H1 (cell line): ENCODE data around the gene KRT7. TPM values are rescaled to one million over a fixed set of nuclear protein-coding genes. Genes with fewer than 3 reads are reported as not detected.

ENCODE experiments used
- CTCF ChIA-PET: fragments of 300-600 bp; sonication (Branson Sonifier 250); formaldehyde crosslinking; loops from one replicate; lab custom pipeline; 2021; ENCODE audit not compliant: partially characterized antibody; lab: Charles Lee
- POLR2A ChIA-PET: fragments of 300-600 bp; sonication (Branson Sonifier 250); formaldehyde crosslinking; loops from one replicate; lab custom pipeline; 2021; ENCODE audit warnings: inconsistent platforms; ENCODE audit not compliant: partially characterized antibody; lab: Charles Lee
- DNase-seq, 2 experiments: peaks; one replicate each; pipeline versions ENCODE4 v3.0.0 to v3.0.0-alpha.2; 2010 to 2022; ENCODE audit warnings: low spot score in 2 of 2, low read depth in 1 of 2, mixed read lengths in 1 of 2
- FAIRE-seq: peaks from 2 replicates; lab custom pipeline; 2011; peaks lifted over from hg19 to GRCh38; lab: Jason Lieb, UNC
- H2AFZ ChIP-seq: 2 replicates; pipeline ENCODE4 v1.8.1; 2012; ENCODE audit warnings: low read length, inconsistent platforms
- H2AK5ac ChIP-seq: 2 replicates; pipeline ENCODE4 v1.6.1; 2013; ENCODE audit warnings: low read depth, low read length
- H2BK120ac ChIP-seq: replicated peaks from 2 replicates; pipeline ENCODE3; 2013; ENCODE audit warnings: low read depth, low read length, inconsistent platforms
- H2BK12ac ChIP-seq: 2 replicates; pipeline ENCODE4 v1.6.1; 2013; ENCODE audit warnings: low read depth, low read length
- H2BK15ac ChIP-seq: 2 replicates; pipeline ENCODE4 v1.6.1; 2013; ENCODE audit warnings: low read length
- H2BK20ac ChIP-seq: 2 replicates; pipeline ENCODE4 v1.6.1; 2013; ENCODE audit warnings: low read length
- H2BK5ac ChIP-seq: 2 replicates; pipeline ENCODE4 v1.6.1; 2013; ENCODE audit warnings: low read depth, low read length
- H3K14ac ChIP-seq: 2 replicates; pipeline ENCODE4 v1.6.1; 2013; ENCODE audit warnings: inconsistent platforms; ENCODE audit not compliant: insufficient read length
- H3K18ac ChIP-seq: 2 replicates; pipeline ENCODE4 v1.6.1; 2013; ENCODE audit warnings: low read length; ENCODE audit errors: extremely low read depth
- H3K23ac ChIP-seq: 2 replicates; pipeline ENCODE4 v1.6.1; 2013; ENCODE audit warnings: inconsistent platforms; ENCODE audit not compliant: insufficient read length
- H3K23me2 ChIP-seq: 2 replicates; pipeline ENCODE4 v1.6.1; 2013; ENCODE audit warnings: low read depth, low read length
- H3K27ac ChIP-seq: 2 replicates; pipeline ENCODE4 v1.6.1; 2011; ENCODE audit warnings: low read depth, low read length, inconsistent platforms
- H3K27me3 ChIP-seq, 4 experiments: replicated peaks in 1 of 4; 1 replicate in 1 of 4; 2 replicates in 3 of 4; pipeline versions ENCODE4 v1.6.1 to v1.8.1; 2011 to 2013; ENCODE audit warnings: low read length in 3 of 4, mild to moderate bottlenecking in 3 of 4, inconsistent platforms in 2 of 4, mixed read lengths in 2 of 4, moderate library complexity in 1 of 4; ENCODE audit not compliant: control insufficient read depth in 3 of 4, insufficient read depth in 3 of 4; ENCODE audit errors: extremely low read depth in 1 of 4
- H3K36me3 ChIP-seq, 4 experiments: 2 replicates each; pipeline versions ENCODE4 v1.6.1 to v1.8.1; 2011 to 2013; ENCODE audit warnings: mild to moderate bottlenecking in 4 of 4, low read length in 3 of 4, moderate library complexity in 2 of 4, control low read depth in 1 of 4, inconsistent platforms in 1 of 4; ENCODE audit not compliant: insufficient read depth in 4 of 4, control insufficient read depth in 2 of 4
- H3K4ac ChIP-seq: replicated peaks from 2 replicates; pipeline ENCODE3; 2013; ENCODE audit warnings: low read length, low read depth, mixed read lengths, inconsistent platforms; ENCODE audit not compliant: insufficient read length
- H3K4me1 ChIP-seq, 4 experiments: replicated peaks in 1 of 4; 1 replicate in 1 of 4; 2 replicates in 3 of 4; pipeline versions ENCODE4 v1.6.1 to v1.8.1; 2011 to 2013; ENCODE audit warnings: low read length in 3 of 4, inconsistent platforms in 2 of 4, mixed read lengths in 1 of 4; ENCODE audit not compliant: insufficient read depth in 4 of 4, control insufficient read depth in 3 of 4
- H3K4me2 ChIP-seq, 2 experiments: 2 replicates each; pipeline versions ENCODE4 v1.6.1 to v1.8.1; 2011 to 2013; ENCODE audit warnings: low read depth in 2 of 2, low read length in 2 of 2, control low read depth in 1 of 2, inconsistent platforms in 1 of 2, mild to moderate bottlenecking in 1 of 2; ENCODE audit not compliant: insufficient read depth in 1 of 2
- H3K4me3 ChIP-seq, 4 experiments: fragments of 200-600, 300-600 bp in 1 of 4; sonication (generic), shearing (Covaris generic), sonication (Bioruptor Twin) in 1 of 4; 2 replicates each; pipeline versions ENCODE4 v1.5.1 to v1.8.1; 2011 to 2016; ENCODE audit warnings: low read length in 4 of 4, low read depth in 3 of 4, control low read depth in 2 of 4, inconsistent platforms in 2 of 4, mild to moderate bottlenecking in 2 of 4, mixed read lengths in 1 of 4, moderate library complexity in 1 of 4; ENCODE audit not compliant: insufficient read depth in 2 of 4; ENCODE audit errors: extremely low read depth in 1 of 4
- H3K56ac ChIP-seq: replicated peaks from 2 replicates; pipeline ENCODE3; 2013; ENCODE audit warnings: low read depth, mild to moderate bottlenecking, mixed read lengths, low read length, inconsistent platforms; ENCODE audit not compliant: insufficient read length
- H3K79me1 ChIP-seq: 2 replicates; pipeline ENCODE4 v1.6.1; 2013; ENCODE audit warnings: low read depth, low read length, control low read depth
- H3K79me2 ChIP-seq, 2 experiments: 2 replicates each; pipeline versions ENCODE4 v1.6.1 to v1.8.1; 2012 to 2013; ENCODE audit warnings: low read length in 2 of 2, mild to moderate bottlenecking in 2 of 2, inconsistent platforms in 1 of 2; ENCODE audit not compliant: insufficient read depth in 2 of 2, control insufficient read depth in 1 of 2
- H3K9ac ChIP-seq, 4 experiments: replicated peaks in 1 of 4; 1 replicate in 1 of 4; 2 replicates in 3 of 4; pipeline versions ENCODE4 v1.6.1 to v1.8.1; 2011 to 2013; ENCODE audit warnings: low read depth in 3 of 4, low read length in 3 of 4, control low read depth in 2 of 4, mild to moderate bottlenecking in 2 of 4, moderate library complexity in 2 of 4, inconsistent platforms in 1 of 4; ENCODE audit errors: extremely low read depth in 1 of 4
- H3K9me3 ChIP-seq, 2 experiments: 2 replicates each; pipeline versions ENCODE4 v1.6.1 to v1.8.1; 2012 to 2013; ENCODE audit warnings: mild to moderate bottlenecking in 2 of 2, moderate library complexity in 2 of 2, control low read depth in 1 of 2, inconsistent platforms in 1 of 2, low read depth in 1 of 2, low read length in 1 of 2, mixed read lengths in 1 of 2; ENCODE audit not compliant: insufficient read depth in 2 of 2
- H4K20me1 ChIP-seq, 2 experiments: replicated peaks in 1 of 2; 2 replicates each; pipeline versions ENCODE3 to v1.8.1; 2011 to 2013; ENCODE audit warnings: inconsistent platforms in 2 of 2, low read length in 2 of 2, mild to moderate bottlenecking in 1 of 2; ENCODE audit not compliant: insufficient read depth in 2 of 2, control insufficient read depth in 1 of 2
- H4K5ac ChIP-seq: 2 replicates; pipeline ENCODE4 v1.6.1; 2013; ENCODE audit warnings: low read length, low read depth, mixed read lengths, inconsistent platforms; ENCODE audit not compliant: insufficient read length
- H4K8ac ChIP-seq: 2 replicates; pipeline ENCODE4 v1.8.0; 2013; ENCODE audit warnings: mild to moderate bottlenecking, moderate library complexity, low read length, inconsistent platforms; ENCODE audit not compliant: insufficient read depth; ENCODE audit errors: extremely low read depth
- H4K91ac ChIP-seq: replicated peaks from 2 replicates; pipeline ENCODE3; 2013; ENCODE audit warnings: low read length, mixed read lengths, inconsistent platforms; ENCODE audit not compliant: insufficient read length
- ASH2L ChIP-seq: fragments of 200-600, 300-600 bp; sonication (generic); IDR thresholded peaks from one replicate; pipeline ENCODE4 v1.7.1; 2017; ENCODE audit warnings: low read length
- BRCA1 ChIP-seq: IDR thresholded peaks from 2 replicates; pipeline ENCODE4 v1.6.1; 2012; ENCODE audit warnings: low read depth, low read length, improper control_type of control experiment
- CHD1 ChIP-seq: IDR thresholded peaks from 2 replicates; pipeline ENCODE4 v1.6.1; 2012; ENCODE audit warnings: low read depth, low read length, improper control_type of control experiment
- EGR1 ChIP-seq: IDR thresholded peaks from 2 replicates; pipeline ENCODE4 v1.6.1; 2011; ENCODE audit warnings: low read depth, low read length, borderline replicate concordance
- HDAC2 ChIP-seq, 2 experiments: fragments of 300-600 bp in 1 of 2; sonication (generic) in 1 of 2; IDR thresholded peaks; 2 replicates each; pipeline ENCODE4 v1.6.1; 2011 to 2012; ENCODE audit warnings: low read depth in 2 of 2, low read length in 2 of 2, mild to moderate bottlenecking in 2 of 2, moderate library complexity in 2 of 2, borderline replicate concordance in 1 of 2, inconsistent platforms in 1 of 2
- HDAC6 ChIP-seq: IDR thresholded peaks from one replicate; pipeline ENCODE4 v1.7.1; 2012; ENCODE audit warnings: low read depth, mild to moderate bottlenecking, inconsistent platforms, low read length, moderate library complexity
- JUN ChIP-seq: IDR thresholded peaks from 2 replicates; pipeline ENCODE4 v1.6.1; 2011; ENCODE audit warnings: low read depth, mild to moderate bottlenecking, improper control_type of control experiment, low read length
- SP1 ChIP-seq: IDR thresholded peaks from 2 replicates; pipeline ENCODE4 v1.6.1; 2011; ENCODE audit warnings: low read depth, low read length
- WGBS, 2 experiments: shearing (Covaris generic) in 1 of 2; methylation state at CpG; one replicate each; pipeline versions ENCODE4 v1.1.6 to v1.1.7; 2013 to 2015; ENCODE audit warnings: low lambda C conversion rate in 2 of 2, mixed read lengths in 2 of 2, inconsistent platforms in 1 of 2, low coverage in 1 of 2, missing lambda C conversion rate in 1 of 2; ENCODE audit not compliant: insufficient replicate concordance in 2 of 2, insufficient coverage in 1 of 2, insufficient read length in 1 of 2; ENCODE audit errors: extremely low coverage in 1 of 2, missing lambda C conversion rate in 1 of 2; 5-methylcytosine and 5-hydroxymethylcytosine counted together
- polyA plus RNA-seq, 7 experiments: library from polyadenylated mRNA; depleted of rRNA in 3 of 7; stranded (reverse) in 5 of 7; unstranded in 2 of 7; fragments of >200 nt in 5 of 7; fragments of 200-250 nt in 2 of 7; gene quantifications; 1 replicate in 5 of 7; 2 replicates in 1 of 7; 4 replicates in 1 of 7; pipeline versions ENCODE4 v1.2.1 to v1.2.3, GENCODE V29; 2011 to 2013; ENCODE audit warnings: missing spikeins in 2 of 7, mixed read lengths in 2 of 7
- total RNA-seq: library from RNA; stranded (reverse); fragmentation: NEBNext Ultra II Directional; extraction: Animal tissue kit (Norgen Biotek cat#: 25700); gene quantifications from 2 replicates; pipeline ENCODE4 v1.2.1, GENCODE V29; 2021

Gene KRT7
- total and polyA plus RNA-seq, 2 of the 8 experiments (the other 6 are each of a cell fraction or from before 2014, with no cell fraction given): 13.2 to 19.0 TPM

DNA sequence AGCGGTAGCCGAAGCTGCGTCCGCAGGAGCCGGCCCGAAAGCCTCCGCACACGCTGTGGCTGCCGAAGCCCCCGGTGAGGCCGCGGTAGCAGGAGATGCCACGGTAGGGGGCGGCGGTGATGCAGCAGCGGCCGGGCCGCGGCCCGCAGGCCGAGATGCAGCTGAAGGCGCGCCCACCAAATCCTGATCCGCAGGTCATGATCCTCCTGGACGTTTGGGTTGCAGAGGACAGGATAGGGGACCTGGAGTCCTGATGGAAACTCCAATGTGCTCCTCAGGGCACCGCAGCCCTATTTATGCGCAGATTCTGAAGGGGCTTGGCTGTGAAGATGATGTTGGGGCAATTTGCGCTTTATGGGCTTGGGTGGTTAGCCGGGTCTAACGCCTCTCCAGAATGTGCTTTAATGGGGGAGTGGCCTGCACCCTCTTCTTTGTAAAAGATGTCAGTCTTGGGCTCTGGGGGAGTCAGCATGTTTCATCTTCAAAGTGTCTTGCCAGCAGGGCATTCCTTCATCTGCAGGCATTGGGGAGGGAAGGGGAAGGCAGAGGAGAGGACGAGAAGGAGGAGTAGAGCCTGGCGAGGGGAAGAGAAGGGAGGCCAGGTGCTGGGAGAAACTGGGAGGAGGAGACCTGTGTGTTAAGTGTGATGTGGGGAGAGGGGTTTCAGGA lies 58.4 kb downstream of the KRT7 start, which contains the start of gene KRT81:
Gene KRT81, minus strand, starts transcription at position 268 of the 669 bp plus-strand sequence. Its CDS starts 69 bp downstream, at position 199.
- H3K27ac ChIP-seq: no peak within 1 kb of the TSS
- no peaks in the 10 kb centered on the region for H3K36me3 ChIP-seq
- H4K5ac ChIP-seq: no peak within 1 kb of the TSS
- no peak within 1 kb of the TSS for H3K56ac ChIP-seq
- no peak within 1 kb of the TSS for H3K18ac ChIP-seq
- H3K9me3 ChIP-seq: no peaks in the 10 kb centered on the region
- no peak within 1 kb of the TSS for H2BK12ac ChIP-seq
- no peaks in the 10 kb centered on the region; a peak in 1 of 7 replicates for H3K27me3 ChIP-seq
- H2BK20ac ChIP-seq: no peak within 1 kb of the TSS
- H2AFZ ChIP-seq: no peak within 1 kb of the TSS
- H3K9ac ChIP-seq: no peak within 1 kb of the TSS
- no peak within 1 kb of the TSS for H3K23ac ChIP-seq
- H3K4ac ChIP-seq: no peak within 1 kb of the TSS
- ChIA-PET POLR2A (no interaction called here), CTCF (interaction anchor here (0.8 to 4.9 kb wide), 5 partner anchors 12 to 396 kb away, joined by 3 to 36 read pairs (median 5); no protein-coding TSS in a partner anchor)
- TF ChIP-seq BRCA1 (no peak), ASH2L (no peak), HDAC6 (no peak), SP1 (no peak), HDAC2 (IDR thresholded peaks at IDR 0.05; ENCODE audit: borderline replicate concordance in 1 of 2, low read depth in 2 of 2, low read length in 2 of 2) (no peak), CHD1 (no peak), EGR1 (no peak), JUN (no peak)
- H2BK5ac ChIP-seq: no peak within 1 kb of the TSS
- 92% methylated on average over 19 of the region's 32 CpGs; no CpG with 5 or more reads in 1 of the 2 experiments for WGBS, 2 experiments
- H4K8ac ChIP-seq: no peak within 1 kb of the TSS
- H3K4me1 ChIP-seq: peaks cover 0 to 2% (median under 1%) of the 10 kb centered on the region in 4 experiments; a peak in 1 of 7 replicates
- no peak within 1 kb of the TSS for H2AK5ac ChIP-seq
- no peak within 1 kb of the TSS for H3K4me2 ChIP-seq
- DNase-seq: no peak
- no peak within 1 kb of the TSS for H2BK15ac ChIP-seq
- 0 out of 2 replicates have a peak, but pooled peaks cover 2% of the 10 kb centered on the region for H3K23me2 ChIP-seq
- H2BK120ac ChIP-seq: no peak within 1 kb of the TSS
- no peak within 1 kb of the TSS for H3K14ac ChIP-seq
- FAIRE-seq: no peak
- no peak within 1 kb of the TSS for H4K91ac ChIP-seq
- H4K20me1 ChIP-seq: no peaks in the 10 kb centered on the region
- H3K79me2 ChIP-seq: no peaks in the 10 kb centered on the region
- no peak within 1 kb of the TSS for H3K4me3 ChIP-seq
- no peaks in the 10 kb centered on the region for H3K79me1 ChIP-seq
